Mucosa of stomach (tissue), 1 donor: ENCODE data around the gene CDK2.
A peak's percentile ranks its signal among the peaks of the same experiment; 100 is the strongest.

Experiments
- H3K27me3 ChIP-seq: one replicate; pipeline ENCODE4 v1.7.0; 2013; ENCODE audit warnings: mild to moderate bottlenecking, low read length; ENCODE audit not compliant: control insufficient read depth, insufficient read depth
- H3K36me3 ChIP-seq: one replicate; pipeline ENCODE4 v1.7.0; 2013; ENCODE audit warnings: low read length; ENCODE audit not compliant: control insufficient read depth, insufficient read depth
- H3K4me1 ChIP-seq: one replicate; pipeline ENCODE4 v1.7.0; 2013; ENCODE audit warnings: mild to moderate bottlenecking, low read length; ENCODE audit not compliant: control insufficient read depth, insufficient read depth
- H3K4me3 ChIP-seq: one replicate; pipeline ENCODE4 v1.7.0; 2013; ENCODE audit warnings: low read length
- H3K9ac ChIP-seq: one replicate; pipeline ENCODE4 v1.7.0; 2013; ENCODE audit warnings: mild to moderate bottlenecking, low read length, moderate library complexity
- H3K9me3 ChIP-seq: one replicate; pipeline ENCODE4 v1.7.0; 2013; ENCODE audit warnings: mild to moderate bottlenecking, low read length, moderate library complexity; ENCODE audit not compliant: control insufficient read depth
- donor health status: Pancreatic carcinoma.

CDK2 gene

GRCh38 chr12:55942577-55943136, 24.0 kb upstream of the CDK2 start:
- Histone ChIP-seq H3K4me3 (no peak overlapping the region), H3K27me3 (no peaks in the 10 kb centered on the region), H3K9ac (no peak overlapping the region), H3K9me3 (no peaks in the 10 kb centered on the region), H3K4me1 (peaks cover 10% of the 10 kb centered on the region), H3K36me3 (no peaks in the 10 kb centered on the region)

- Histone ChIP-seq H3K4me1 (no peaks in the 10 kb centered on the region), H3K4me3 (no peak overlapping the region), H3K9me3 (no peaks in the 10 kb centered on the region), H3K27me3 (no peaks in the 10 kb centered on the region), H3K36me3 (no peaks in the 10 kb centered on the region), H3K9ac (no peak overlapping the region)
Measured at GRCh38 chr12:55946553-55946952, 20.1 kb upstream of the CDK2 start.

GRCh38 chr12:55955344-55955743, 11.3 kb upstream of the CDK2 start:
- no peaks in the 10 kb centered on the region for H3K9me3 ChIP-seq
- H3K9ac ChIP-seq = no peak overlapping the region
- H3K36me3 ChIP-seq = peaks cover 4% of the 10 kb centered on the region
- H3K4me1 ChIP-seq = peaks cover 22% of the 10 kb centered on the region
- no peak overlapping the region for H3K4me3 ChIP-seq
- H3K27me3 ChIP-seq = no peaks in the 10 kb centered on the region

- Histone ChIP-seq H3K4me1 (peaks cover 22% of the 10 kb centered on the region), H3K9ac (no peak overlapping the region), H3K27me3 (no peaks in the 10 kb centered on the region), H3K36me3 (peaks cover 4% of the 10 kb centered on the region), H3K9me3 (no peaks in the 10 kb centered on the region), H3K4me3 (no peak overlapping the region)
Measured at GRCh38 chr12:55955800-55956508, 10.7 kb upstream of the CDK2 start.

GRCh38 chr12:55957106-55957859, 9.3 kb upstream of the CDK2 start:
- H3K36me3 ChIP-seq = peaks cover 4% of the 10 kb centered on the region
- H3K4me1 ChIP-seq = peaks cover 22% of the 10 kb centered on the region
- H3K4me3 ChIP-seq = no peak overlapping the region
- no peak overlapping the region for H3K9ac ChIP-seq
- no peaks in the 10 kb centered on the region for H3K9me3 ChIP-seq
- H3K27me3 ChIP-seq = no peaks in the 10 kb centered on the region

DNA sequence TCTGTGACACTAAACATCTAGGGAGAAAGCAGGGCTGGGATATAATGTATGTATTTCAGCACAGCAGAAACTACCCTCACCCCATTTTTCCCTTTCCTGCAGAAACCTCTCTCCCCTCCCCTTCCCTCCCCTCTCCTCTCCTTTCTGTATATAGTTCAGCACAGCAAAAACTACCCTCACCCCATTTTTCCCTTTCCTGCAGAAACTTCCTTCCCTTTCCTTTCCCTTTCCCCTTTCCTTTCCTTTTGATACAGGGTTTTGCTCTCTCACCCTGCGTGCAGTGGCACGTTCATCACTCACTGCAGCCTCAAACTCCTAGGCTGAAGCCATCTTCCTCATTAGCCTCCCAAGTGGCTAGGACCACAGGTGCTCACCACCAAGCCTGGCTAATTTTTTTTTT, 2.9 kb upstream of the CDK2 start:
- H3K27me3 ChIP-seq = no peaks in the 10 kb centered on the region
- no peaks in the 10 kb centered on the region for H3K36me3 ChIP-seq
- no peak overlapping the region for H3K4me3 ChIP-seq
- peaks cover 10% of the 10 kb centered on the region for H3K4me1 ChIP-seq
- H3K9me3 ChIP-seq = no peaks in the 10 kb centered on the region
- H3K9ac ChIP-seq = no peak overlapping the region

- H3K36me3 ChIP-seq = no peaks in the 10 kb centered on the region
- no peak overlapping the region for H3K9ac ChIP-seq
- H3K4me1 ChIP-seq = peaks cover 10% of the 10 kb centered on the region
- no peaks in the 10 kb centered on the region for H3K27me3 ChIP-seq
- H3K4me3 ChIP-seq = no peak overlapping the region
- H3K9me3 ChIP-seq = no peaks in the 10 kb centered on the region
Measured at GRCh38 chr12:55965240-55965639, 1.4 kb upstream of the CDK2 start.

GRCh38 chr12:55965941-55966407, 656 bp upstream of the CDK2 start, which contains the start of gene PMEL:
Gene PMEL, minus strand, starts transcription at chr12:55966042. Its CDS starts 31 bp downstream, at chr12:55966011.
- Histone ChIP-seq H3K4me3 (peak within 1 kb of the TSS; percentile 94), H3K9ac (peak within 1 kb of the TSS; percentile 93), H3K4me1 (peaks cover 10% of the 10 kb centered on the region), H3K9me3 (no peaks in the 10 kb centered on the region), H3K36me3 (no peaks in the 10 kb centered on the region), H3K27me3 (no peaks in the 10 kb centered on the region)

- Histone ChIP-seq H3K4me1 (peaks cover 19% of the 10 kb centered on the region), H3K9me3 (no peaks in the 10 kb centered on the region), H3K36me3 (no peaks in the 10 kb centered on the region)
Measured at GRCh38 chr12:55969356-55969755, 2.7 kb downstream of the CDK2 start.

GRCh38 chr12:55970775-55971174, 4.1 kb downstream of the CDK2 start:
- Histone ChIP-seq H3K27me3 (no peaks in the 10 kb centered on the region), H3K36me3 (no peaks in the 10 kb centered on the region)

More at GRCh38 chr12:55969356-55969755, 2.7 kb downstream of the CDK2 start:
- Histone ChIP-seq H3K4me3 (no peak overlapping the region), H3K9ac (no peak overlapping the region), H3K27me3 (no peaks in the 10 kb centered on the region)

DNA sequence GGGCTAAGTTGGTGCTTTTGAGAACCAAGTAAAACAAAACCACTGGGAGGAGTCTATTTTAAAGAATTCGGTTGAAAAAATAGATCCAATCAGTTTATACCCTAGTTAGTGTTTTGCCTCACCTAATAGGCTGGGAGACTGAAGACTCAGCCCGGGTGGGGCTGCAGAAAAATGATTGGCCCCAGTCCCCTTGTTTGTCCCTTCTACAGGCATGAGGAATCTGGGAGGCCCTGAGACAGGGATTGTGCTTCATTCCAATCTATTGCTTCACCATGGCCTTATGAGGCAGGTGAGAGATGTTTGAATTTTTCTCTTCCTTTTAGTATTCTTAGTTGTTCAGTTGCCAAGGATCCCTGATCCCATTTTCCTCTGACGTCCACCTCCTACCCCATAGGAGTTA, 5.4 kb downstream of the CDK2 start:
- H3K36me3 ChIP-seq = no peaks in the 10 kb centered on the region

More at GRCh38 chr12:55970775-55971174, 4.1 kb downstream of the CDK2 start:
- Histone ChIP-seq H3K9ac (no peak overlapping the region), H3K9me3 (no peaks in the 10 kb centered on the region), H3K4me1 (peaks cover 19% of the 10 kb centered on the region), H3K4me3 (no peak overlapping the region)

GRCh38 chr12:55972456-55972855, 5.8 kb downstream of the CDK2 start:
- peak overlapping the region; percentile 87 for H3K9ac ChIP-seq
- H3K36me3 ChIP-seq = no peaks in the 10 kb centered on the region
- H3K9me3 ChIP-seq = no peaks in the 10 kb centered on the region
- H3K27me3 ChIP-seq = no peaks in the 10 kb centered on the region
- H3K4me3 ChIP-seq = peak overlapping the region; percentile 71
- H3K4me1 ChIP-seq = peaks cover 17% of the 10 kb centered on the region

More for the DNA sequence above, 5.4 kb downstream of the CDK2 start:
- H3K9ac ChIP-seq = no peak overlapping the region
- H3K4me1 ChIP-seq = peaks cover 21% of the 10 kb centered on the region
- H3K4me3 ChIP-seq = no peak overlapping the region
- no peaks in the 10 kb centered on the region for H3K27me3 ChIP-seq
- H3K9me3 ChIP-seq = no peaks in the 10 kb centered on the region
